HEK293 (cell line): ENCODE results near the gene AKAP12.

Experiments
- CTCF ChIP-seq: fragments of 450-650 bp; formaldehyde crosslinking; IDR thresholded peaks from 2 replicates; pipeline ENCODE4 v1.5.1; 2016; ENCODE audit warnings: missing biosample characterization, missing genetic modification characterization
- HIC1 ChIP-seq: fragments of 450-650 bp; formaldehyde crosslinking; IDR thresholded peaks from 2 replicates; pipeline ENCODE4 v1.5.1; 2016; ENCODE audit warnings: missing biosample characterization, missing genetic modification characterization
- IKZF3 ChIP-seq: fragments of 450-650 bp; IDR thresholded peaks from 2 replicates; pipeline ENCODE4 v1.5.0; 2018; ENCODE audit warnings: missing biosample characterization, mild to moderate bottlenecking, missing genetic modification characterization, moderate library complexity
- KLF7 ChIP-seq: fragments of 450-650 bp; formaldehyde crosslinking; IDR thresholded peaks from 2 replicates; pipeline ENCODE4 v1.5.1; 2016; ENCODE audit warnings: missing biosample characterization, missing genetic modification characterization, borderline replicate concordance
- PRDM1 ChIP-seq: fragments of 450-650 bp; formaldehyde crosslinking; IDR thresholded peaks from 2 replicates; pipeline ENCODE4; 2016; ENCODE audit warnings: missing biosample characterization, missing genetic modification characterization
- REPIN1 ChIP-seq: fragments of 450-650 bp; formaldehyde crosslinking; IDR thresholded peaks from 2 replicates; pipeline ENCODE4 v1.5.1; 2017; ENCODE audit warnings: missing biosample characterization, missing genetic modification characterization, low read depth
- REST ChIP-seq: fragments of 450-650 bp; formaldehyde crosslinking; IDR thresholded peaks from 2 replicates; pipeline ENCODE4 v1.5.1; 2016; ENCODE audit warnings: missing biosample characterization, missing genetic modification characterization
- SP2 ChIP-seq: fragments of 450-650 bp; formaldehyde crosslinking; IDR thresholded peaks from 2 replicates; pipeline ENCODE4 v1.5.1; 2016; ENCODE audit warnings: missing biosample characterization, missing genetic modification characterization
- TCF7L2 ChIP-seq: IDR thresholded peaks from 2 replicates; pipeline ENCODE4 v1.6.1; 2011; ENCODE audit warnings: low read depth, mild to moderate bottlenecking, inconsistent platforms, low read length, moderate library complexity, borderline replicate concordance
- ZBTB10 ChIP-seq: fragments of 450-650 bp; formaldehyde crosslinking; IDR thresholded peaks from 2 replicates; pipeline ENCODE4 v1.5.1; 2016; ENCODE audit warnings: missing biosample characterization, missing genetic modification characterization
- ZBTB7A ChIP-seq: fragments of 450-650 bp; formaldehyde crosslinking; IDR thresholded peaks from 2 replicates; pipeline ENCODE4 v1.5.1; 2016; ENCODE audit warnings: low read depth, missing biosample characterization, missing genetic modification characterization
- ZFP37 ChIP-seq: fragments of 450-650 bp; formaldehyde crosslinking; IDR thresholded peaks from 2 replicates; pipeline ENCODE4 v1.5.1; 2016; ENCODE audit warnings: missing biosample characterization, missing genetic modification characterization
- ZNF18 ChIP-seq: fragments of 450-650 bp; formaldehyde crosslinking; IDR thresholded peaks from 2 replicates; pipeline ENCODE4 v1.5.1; 2016; ENCODE audit warnings: missing biosample characterization, missing genetic modification characterization
- ZNF184 ChIP-seq: fragments of 450-650 bp; IDR thresholded peaks from 2 replicates; pipeline ENCODE4 v1.5.1; 2018; ENCODE audit warnings: missing biosample characterization, mild to moderate bottlenecking, missing genetic modification characterization
- ZNF324 ChIP-seq: fragments of 450-650 bp; formaldehyde crosslinking; IDR thresholded peaks from 2 replicates; pipeline ENCODE4 v1.5.1; 2016; ENCODE audit warnings: missing biosample characterization, missing genetic modification characterization
- ZNF362 ChIP-seq: fragments of 450-650 bp; formaldehyde crosslinking; IDR thresholded peaks from 2 replicates; pipeline ENCODE4 v1.5.1; 2016; ENCODE audit warnings: missing biosample characterization, missing genetic modification characterization
- ZNF391 ChIP-seq: fragments of 450-650 bp; formaldehyde crosslinking; IDR thresholded peaks from 2 replicates; pipeline ENCODE4 v1.5.1; 2016; ENCODE audit warnings: low read depth, missing biosample characterization, missing genetic modification characterization, borderline replicate concordance
- ZNF423 ChIP-seq: fragments of 450-650 bp; formaldehyde crosslinking; IDR thresholded peaks from 2 replicates; pipeline ENCODE4 v1.5.1; 2016; ENCODE audit warnings: missing biosample characterization, missing genetic modification characterization
- ZNF449 ChIP-seq: fragments of 450-650 bp; formaldehyde crosslinking; IDR thresholded peaks from 2 replicates; pipeline ENCODE4 v1.5.1; 2017; ENCODE audit warnings: missing biosample characterization, mild to moderate bottlenecking, missing genetic modification characterization, moderate library complexity
- ZNF529 ChIP-seq: fragments of 450-650 bp; formaldehyde crosslinking; IDR thresholded peaks from 2 replicates; pipeline ENCODE4 v1.5.1; 2017; ENCODE audit warnings: missing genetic modification characterization, missing biosample characterization; ENCODE audit not compliant: insufficient replicate concordance
- ZNF580 ChIP-seq: fragments of 450-650 bp; formaldehyde crosslinking; IDR thresholded peaks from 2 replicates; pipeline ENCODE4 v1.5.1; 2016; ENCODE audit warnings: missing biosample characterization, missing genetic modification characterization
- ZNF768 ChIP-seq: fragments of 450-650 bp; formaldehyde crosslinking; IDR thresholded peaks from 2 replicates; pipeline ENCODE4 v1.5.1; 2018; ENCODE audit warnings: missing biosample characterization, mild to moderate bottlenecking, missing genetic modification characterization
- ZNF792 ChIP-seq: fragments of 450-650 bp; formaldehyde crosslinking; IDR thresholded peaks from 2 replicates; pipeline ENCODE4 v1.5.1; 2016; ENCODE audit warnings: missing biosample characterization, missing genetic modification characterization

The AKAP12 gene

GRCh38 chr6:151389618-151390275 is 150.0 kb downstream of the AKAP12 start (continued):
- no peak for TF ChIP-seq ZNF362 (tag by site-specific recombination)
- no peak for TF ChIP-seq REPIN1 (tag by site-specific recombination)
- TF ChIP-seq ZNF18 (tag by site-specific recombination), result 0 out of 2 replicates have a peak, but pooled peaks have one; percentile 19
- TF ChIP-seq HIC1 (tag by site-specific recombination), result 0 out of 2 replicates have a peak, but pooled peaks have one; percentile 8
- TF ChIP-seq IKZF3 (tag by site-specific recombination), result peak; percentile 95
- TF ChIP-seq ZBTB7A (tag by site-specific recombination), result no peak
- TF ChIP-seq PRDM1 (tag by site-specific recombination), result 0 out of 2 replicates have a peak, but pooled peaks have one; percentile 30
- TF ChIP-seq KLF7 (tag by site-specific recombination), result peak; percentile 55; the same call in 1 of the 2 replicates
- peak; percentile 43 for TF ChIP-seq SP2 (tag by site-specific recombination)
- 0 out of 2 replicates have a peak, but pooled peaks have one; percentile 38 for TF ChIP-seq ZFP37
- TF ChIP-seq ZNF391 (tag by site-specific recombination), result peak; percentile 17; the same call in 1 of the 2 replicates
- peak; percentile 52 for TF ChIP-seq CTCF
- no peak for TF ChIP-seq ZNF184 (tag by site-specific recombination)
- 0 out of 2 replicates have a peak, but pooled peaks have one; percentile 9 for TF ChIP-seq ZNF768 (tag by site-specific recombination)
- TF ChIP-seq ZBTB10 (tag by site-specific recombination), result no peak
- peak; percentile 45; the same call in 1 of the 2 replicates for TF ChIP-seq ZNF792 (tag by site-specific recombination)
- TF ChIP-seq ZNF423 (tag by site-specific recombination), result 0 out of 2 replicates have a peak, but pooled peaks have one; percentile 10
- no peak for TF ChIP-seq ZNF529 (tag by site-specific recombination)
- TF ChIP-seq ZNF324 (tag by site-specific recombination), result 0 out of 2 replicates have a peak, but pooled peaks have one; percentile 42
- peak; percentile 91 for TF ChIP-seq ZNF449 (tag by site-specific recombination)
- no peak for TF ChIP-seq TCF7L2
- TF ChIP-seq ZNF580 (tag by site-specific recombination), result 0 out of 2 replicates have a peak, but pooled peaks have one; percentile 51
- no peak for TF ChIP-seq REST (tag by site-specific recombination)
